H1 (cell line): ENCODE measurements around the gene TTC33. TPM values are rescaled to one million over a fixed set of nuclear protein-coding genes. Genes with fewer than 3 reads are reported as not detected.

ENCODE experiments used
- CTCF ChIA-PET: fragments of 300-600 bp; sonication (Branson Sonifier 250); formaldehyde crosslinking; loops from one replicate; lab custom pipeline; 2021; ENCODE audit not compliant: partially characterized antibody; lab: Charles Lee
- POLR2A ChIA-PET: fragments of 300-600 bp; sonication (Branson Sonifier 250); formaldehyde crosslinking; loops from one replicate; lab custom pipeline; 2021; ENCODE audit warnings: inconsistent platforms; ENCODE audit not compliant: partially characterized antibody; lab: Charles Lee
- DNase-seq, 2 experiments: peaks; one replicate each; pipeline versions ENCODE4 v3.0.0 to v3.0.0-alpha.2; 2010 to 2022; ENCODE audit warnings: low spot score in 2 of 2, low read depth in 1 of 2, mixed read lengths in 1 of 2
- FAIRE-seq: peaks from 2 replicates; lab custom pipeline; 2011; peaks lifted over from hg19 to GRCh38; lab: Jason Lieb, UNC
- H2AFZ ChIP-seq: 2 replicates; pipeline ENCODE4 v1.8.1; 2012; ENCODE audit warnings: low read length, inconsistent platforms
- H2AK5ac ChIP-seq: 2 replicates; pipeline ENCODE4 v1.6.1; 2013; ENCODE audit warnings: low read depth, low read length
- H2BK120ac ChIP-seq: replicated peaks from 2 replicates; pipeline ENCODE3; 2013; ENCODE audit warnings: low read depth, low read length, inconsistent platforms
- H2BK12ac ChIP-seq: 2 replicates; pipeline ENCODE4 v1.6.1; 2013; ENCODE audit warnings: low read depth, low read length
- H2BK15ac ChIP-seq: 2 replicates; pipeline ENCODE4 v1.6.1; 2013; ENCODE audit warnings: low read length
- H2BK20ac ChIP-seq: 2 replicates; pipeline ENCODE4 v1.6.1; 2013; ENCODE audit warnings: low read length
- H2BK5ac ChIP-seq: 2 replicates; pipeline ENCODE4 v1.6.1; 2013; ENCODE audit warnings: low read depth, low read length
- H3K14ac ChIP-seq: 2 replicates; pipeline ENCODE4 v1.6.1; 2013; ENCODE audit warnings: inconsistent platforms; ENCODE audit not compliant: insufficient read length
- H3K18ac ChIP-seq: 2 replicates; pipeline ENCODE4 v1.6.1; 2013; ENCODE audit warnings: low read length; ENCODE audit errors: extremely low read depth
- H3K23ac ChIP-seq: 2 replicates; pipeline ENCODE4 v1.6.1; 2013; ENCODE audit warnings: inconsistent platforms; ENCODE audit not compliant: insufficient read length
- H3K23me2 ChIP-seq: 2 replicates; pipeline ENCODE4 v1.6.1; 2013; ENCODE audit warnings: low read depth, low read length
- H3K27ac ChIP-seq: 2 replicates; pipeline ENCODE4 v1.6.1; 2011; ENCODE audit warnings: low read depth, low read length, inconsistent platforms
- H3K27me3 ChIP-seq, 4 experiments: replicated peaks in 1 of 4; 1 replicate in 1 of 4; 2 replicates in 3 of 4; pipeline versions ENCODE4 v1.6.1 to v1.8.1; 2011 to 2013; ENCODE audit warnings: low read length in 3 of 4, mild to moderate bottlenecking in 3 of 4, inconsistent platforms in 2 of 4, mixed read lengths in 2 of 4, moderate library complexity in 1 of 4; ENCODE audit not compliant: control insufficient read depth in 3 of 4, insufficient read depth in 3 of 4; ENCODE audit errors: extremely low read depth in 1 of 4
- H3K36me3 ChIP-seq, 4 experiments: 2 replicates each; pipeline versions ENCODE4 v1.6.1 to v1.8.1; 2011 to 2013; ENCODE audit warnings: mild to moderate bottlenecking in 4 of 4, low read length in 3 of 4, moderate library complexity in 2 of 4, control low read depth in 1 of 4, inconsistent platforms in 1 of 4; ENCODE audit not compliant: insufficient read depth in 4 of 4, control insufficient read depth in 2 of 4
- H3K4ac ChIP-seq: replicated peaks from 2 replicates; pipeline ENCODE3; 2013; ENCODE audit warnings: low read length, low read depth, mixed read lengths, inconsistent platforms; ENCODE audit not compliant: insufficient read length
- H3K4me1 ChIP-seq, 4 experiments: replicated peaks in 1 of 4; 1 replicate in 1 of 4; 2 replicates in 3 of 4; pipeline versions ENCODE4 v1.6.1 to v1.8.1; 2011 to 2013; ENCODE audit warnings: low read length in 3 of 4, inconsistent platforms in 2 of 4, mixed read lengths in 1 of 4; ENCODE audit not compliant: insufficient read depth in 4 of 4, control insufficient read depth in 3 of 4
- H3K4me2 ChIP-seq, 2 experiments: 2 replicates each; pipeline versions ENCODE4 v1.6.1 to v1.8.1; 2011 to 2013; ENCODE audit warnings: low read depth in 2 of 2, low read length in 2 of 2, control low read depth in 1 of 2, inconsistent platforms in 1 of 2, mild to moderate bottlenecking in 1 of 2; ENCODE audit not compliant: insufficient read depth in 1 of 2
- H3K4me3 ChIP-seq, 4 experiments: fragments of 200-600, 300-600 bp in 1 of 4; sonication (generic), shearing (Covaris generic), sonication (Bioruptor Twin) in 1 of 4; 2 replicates each; pipeline versions ENCODE4 v1.5.1 to v1.8.1; 2011 to 2016; ENCODE audit warnings: low read length in 4 of 4, low read depth in 3 of 4, control low read depth in 2 of 4, inconsistent platforms in 2 of 4, mild to moderate bottlenecking in 2 of 4, mixed read lengths in 1 of 4, moderate library complexity in 1 of 4; ENCODE audit not compliant: insufficient read depth in 2 of 4; ENCODE audit errors: extremely low read depth in 1 of 4
- H3K56ac ChIP-seq: replicated peaks from 2 replicates; pipeline ENCODE3; 2013; ENCODE audit warnings: low read depth, mild to moderate bottlenecking, mixed read lengths, low read length, inconsistent platforms; ENCODE audit not compliant: insufficient read length
- H3K79me1 ChIP-seq: 2 replicates; pipeline ENCODE4 v1.6.1; 2013; ENCODE audit warnings: low read depth, low read length, control low read depth
- H3K79me2 ChIP-seq, 2 experiments: 2 replicates each; pipeline versions ENCODE4 v1.6.1 to v1.8.1; 2012 to 2013; ENCODE audit warnings: low read length in 2 of 2, mild to moderate bottlenecking in 2 of 2, inconsistent platforms in 1 of 2; ENCODE audit not compliant: insufficient read depth in 2 of 2, control insufficient read depth in 1 of 2
- H3K9ac ChIP-seq, 4 experiments: replicated peaks in 1 of 4; 1 replicate in 1 of 4; 2 replicates in 3 of 4; pipeline versions ENCODE4 v1.6.1 to v1.8.1; 2011 to 2013; ENCODE audit warnings: low read depth in 3 of 4, low read length in 3 of 4, control low read depth in 2 of 4, mild to moderate bottlenecking in 2 of 4, moderate library complexity in 2 of 4, inconsistent platforms in 1 of 4; ENCODE audit errors: extremely low read depth in 1 of 4
- H3K9me3 ChIP-seq, 2 experiments: 2 replicates each; pipeline versions ENCODE4 v1.6.1 to v1.8.1; 2012 to 2013; ENCODE audit warnings: mild to moderate bottlenecking in 2 of 2, moderate library complexity in 2 of 2, control low read depth in 1 of 2, inconsistent platforms in 1 of 2, low read depth in 1 of 2, low read length in 1 of 2, mixed read lengths in 1 of 2; ENCODE audit not compliant: insufficient read depth in 2 of 2
- H4K20me1 ChIP-seq, 2 experiments: replicated peaks in 1 of 2; 2 replicates each; pipeline versions ENCODE3 to v1.8.1; 2011 to 2013; ENCODE audit warnings: inconsistent platforms in 2 of 2, low read length in 2 of 2, mild to moderate bottlenecking in 1 of 2; ENCODE audit not compliant: insufficient read depth in 2 of 2, control insufficient read depth in 1 of 2
- H4K5ac ChIP-seq: 2 replicates; pipeline ENCODE4 v1.6.1; 2013; ENCODE audit warnings: low read length, low read depth, mixed read lengths, inconsistent platforms; ENCODE audit not compliant: insufficient read length
- H4K8ac ChIP-seq: 2 replicates; pipeline ENCODE4 v1.8.0; 2013; ENCODE audit warnings: mild to moderate bottlenecking, moderate library complexity, low read length, inconsistent platforms; ENCODE audit not compliant: insufficient read depth; ENCODE audit errors: extremely low read depth
- H4K91ac ChIP-seq: replicated peaks from 2 replicates; pipeline ENCODE3; 2013; ENCODE audit warnings: low read length, mixed read lengths, inconsistent platforms; ENCODE audit not compliant: insufficient read length
- BACH1 ChIP-seq: IDR thresholded peaks from 2 replicates; pipeline ENCODE4 v1.6.1; 2012; ENCODE audit warnings: low read length, improper control_type of control experiment
- CHD1 ChIP-seq: IDR thresholded peaks from 2 replicates; pipeline ENCODE4 v1.6.1; 2012; ENCODE audit warnings: low read depth, low read length, improper control_type of control experiment
- CTBP2 ChIP-seq: IDR thresholded peaks from 2 replicates; pipeline ENCODE4 v1.7.0; 2011; ENCODE audit warnings: borderline replicate concordance, mild to moderate bottlenecking, moderate library complexity, mixed read lengths, low read length; ENCODE audit not compliant: insufficient read depth, insufficient read length
- E2F6 ChIP-seq: IDR thresholded peaks from 2 replicates; pipeline ENCODE4 v1.6.1; 2012; ENCODE audit warnings: inconsistent platforms
- GABPA ChIP-seq: IDR thresholded peaks from 2 replicates; pipeline ENCODE4 v1.6.1; 2011; ENCODE audit warnings: mild to moderate bottlenecking, low read length, moderate library complexity, borderline replicate concordance; ENCODE audit not compliant: insufficient read depth
- KDM5A ChIP-seq: fragments of 200-600 bp; IDR thresholded peaks from 2 replicates; pipeline ENCODE4 v1.7.1; 2012; ENCODE audit warnings: mild to moderate bottlenecking, low read length, inconsistent platforms, mixed read lengths
- PHF8 ChIP-seq: fragments of 200-600 bp; sonication (generic); conservative IDR thresholded peaks from 2 replicates; pipeline ENCODE4 v1.7.1; 2012; ENCODE audit warnings: low read depth, mild to moderate bottlenecking, inconsistent platforms, low read length, moderate library complexity
- RXRA ChIP-seq: IDR thresholded peaks from 2 replicates; pipeline ENCODE4 v1.6.1; 2011; ENCODE audit warnings: low read depth, mild to moderate bottlenecking, low read length, moderate library complexity; ENCODE audit not compliant: insufficient read depth
- SIN3A ChIP-seq, 2 experiments: IDR thresholded peaks in 1 of 2; conservative IDR thresholded peaks in 1 of 2; 2 replicates each; pipeline ENCODE4 v1.6.1; 2011 to 2012; ENCODE audit warnings: low read length in 2 of 2, improper control_type of control experiment in 1 of 2, low read depth in 1 of 2, mild to moderate bottlenecking in 1 of 2
- TCF12 ChIP-seq: IDR thresholded peaks from 2 replicates; pipeline ENCODE4 v1.6.1; 2011; ENCODE audit warnings: low read depth, mild to moderate bottlenecking, low read length
- WGBS, 2 experiments: shearing (Covaris generic) in 1 of 2; methylation state at CpG; one replicate each; pipeline versions ENCODE4 v1.1.6 to v1.1.7; 2013 to 2015; ENCODE audit warnings: low lambda C conversion rate in 2 of 2, mixed read lengths in 2 of 2, inconsistent platforms in 1 of 2, low coverage in 1 of 2, missing lambda C conversion rate in 1 of 2; ENCODE audit not compliant: insufficient replicate concordance in 2 of 2, insufficient coverage in 1 of 2, insufficient read length in 1 of 2; ENCODE audit errors: extremely low coverage in 1 of 2, missing lambda C conversion rate in 1 of 2; 5-methylcytosine and 5-hydroxymethylcytosine counted together
- polyA plus RNA-seq, 7 experiments: library from polyadenylated mRNA; depleted of rRNA in 3 of 7; stranded (reverse) in 5 of 7; unstranded in 2 of 7; fragments of >200 nt in 5 of 7; fragments of 200-250 nt in 2 of 7; gene quantifications; 1 replicate in 5 of 7; 2 replicates in 1 of 7; 4 replicates in 1 of 7; pipeline versions ENCODE4 v1.2.1 to v1.2.3, GENCODE V29; 2011 to 2013; ENCODE audit warnings: missing spikeins in 2 of 7, mixed read lengths in 2 of 7
- total RNA-seq: library from RNA; stranded (reverse); fragmentation: NEBNext Ultra II Directional; extraction: Animal tissue kit (Norgen Biotek cat#: 25700); gene quantifications from 2 replicates; pipeline ENCODE4 v1.2.1, GENCODE V29; 2021
- TF ChIP-seq, protein P1 (sequence below): IDR thresholded peaks from 2 replicates; pipeline ENCODE4 v1.6.1; 2012; ENCODE audit warnings: inconsistent platforms

Gene TTC33
- total and polyA plus RNA-seq, 2 of the 8 experiments (the other 6 are each of a cell fraction or from before 2014, with no cell fraction given), result 1.2 to 12.6 TPM

DNA sequence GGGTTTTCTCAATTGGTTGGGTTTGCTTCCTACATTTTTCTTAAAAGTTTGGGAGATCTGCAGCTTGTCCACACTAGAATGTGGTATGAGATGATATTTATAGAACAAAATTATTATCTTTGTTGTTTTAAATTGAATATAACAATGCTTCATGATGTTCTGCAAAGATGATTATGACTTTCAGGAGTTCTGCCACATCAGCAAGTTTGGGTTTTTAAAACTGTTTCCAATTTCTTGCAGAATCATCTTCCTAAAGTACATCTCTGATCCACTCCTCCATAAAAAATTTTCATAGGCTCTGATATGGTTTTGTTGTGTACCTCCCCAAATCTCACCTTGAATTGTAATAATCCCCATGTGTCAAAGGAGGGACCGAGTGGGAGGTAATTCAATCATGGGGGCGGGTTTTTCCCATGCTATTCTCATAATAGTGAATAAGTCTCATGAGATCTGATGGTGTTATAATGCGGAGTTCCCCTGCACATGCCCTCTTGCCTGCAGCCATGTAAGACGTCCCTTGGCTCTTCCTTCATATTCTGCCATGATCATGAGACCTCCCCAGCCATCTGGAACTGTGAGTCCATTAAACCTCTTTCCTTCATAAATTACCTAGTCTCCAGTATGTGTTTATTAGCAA is 195.2 kb downstream of the TTC33 start:
- 86% methylated on average over 4 of the region's 4 CpGs; no CpG with 5 or more reads in 1 of the 2 experiments for WGBS, 2 experiments
- no peak overlapping the region for H3K4me2 ChIP-seq
- H3K79me2 ChIP-seq, result no peaks in the 10 kb centered on the region
- no peaks in the 10 kb centered on the region for H3K9me3 ChIP-seq
- no peak overlapping the region for H4K8ac ChIP-seq
- DNase-seq (no peak), FAIRE-seq (no peak)
- H3K36me3 ChIP-seq, result no peaks in the 10 kb centered on the region
- H2BK120ac ChIP-seq, result no peak overlapping the region
- H3K18ac ChIP-seq, result no peak overlapping the region
- H3K14ac ChIP-seq, result no peak overlapping the region
- H3K27me3 ChIP-seq, result no peaks in the 10 kb centered on the region
- TF ChIP-seq TCF12 (no peak), SIN3A (conservative IDR thresholded peaks at IDR 0.05 in 1 of 2, IDR thresholded peaks at IDR 0.05 in 1 of 2; ENCODE audit: low read depth in 1 of 2, low read length in 2 of 2) (no peak), GABPA (no peak), CHD1 (no peak), RXRA (no peak), BACH1 (no peak), KDM5A (no peak), PHF8 (no peak), E2F6 (no peak), CTBP2 (no peak)
- TF ChIP-seq, protein P1, sequence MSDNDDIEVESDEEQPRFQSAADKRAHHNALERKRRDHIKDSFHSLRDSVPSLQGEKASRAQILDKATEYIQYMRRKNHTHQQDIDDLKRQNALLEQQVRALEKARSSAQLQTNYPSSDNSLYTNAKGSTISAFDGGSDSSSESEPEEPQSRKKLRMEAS, result no peak
- H3K79me1 ChIP-seq, result no peaks in the 10 kb centered on the region
- H3K23ac ChIP-seq, result no peak overlapping the region
- no peak overlapping the region for H3K4me3 ChIP-seq
- H4K5ac ChIP-seq, result no peak overlapping the region
- no peaks in the 10 kb centered on the region for H4K20me1 ChIP-seq
- H3K23me2 ChIP-seq, result no peaks in the 10 kb centered on the region
- H2AK5ac ChIP-seq, result no peak overlapping the region
- H2BK12ac ChIP-seq, result no peak overlapping the region
- H2BK20ac ChIP-seq, result no peak overlapping the region
- ChIA-PET CTCF (no interaction called here), POLR2A (no interaction called here)
- no peak overlapping the region for H3K27ac ChIP-seq
- no peak overlapping the region for H2BK5ac ChIP-seq
- no peak overlapping the region for H3K9ac ChIP-seq
- no peak overlapping the region for H2AFZ ChIP-seq
- H4K91ac ChIP-seq, result no peak overlapping the region
- no peaks in the 10 kb centered on the region for H3K4me1 ChIP-seq
- H2BK15ac ChIP-seq, result no peak overlapping the region
- H3K4ac ChIP-seq, result no peak overlapping the region
- H3K56ac ChIP-seq, result no peak overlapping the region
